ENCODE data around the gene NGEF. TPM values are rescaled to one million over a fixed set of nuclear protein-coding genes. Genes with fewer than 3 reads are reported as not detected.
A peak's percentile ranks its signal among the peaks of the same experiment; 100 is the strongest.
"Not testable (repeated sequence)": the region's sequence is repeated elsewhere in the genome, so short reads cannot be mapped to it uniquely, and the experiment has no call there.

NGEF gene
- total RNA-seq, 6 experiments from 2014 or later = 16.4 to 20.9 (median 20.2) TPM

DNA sequence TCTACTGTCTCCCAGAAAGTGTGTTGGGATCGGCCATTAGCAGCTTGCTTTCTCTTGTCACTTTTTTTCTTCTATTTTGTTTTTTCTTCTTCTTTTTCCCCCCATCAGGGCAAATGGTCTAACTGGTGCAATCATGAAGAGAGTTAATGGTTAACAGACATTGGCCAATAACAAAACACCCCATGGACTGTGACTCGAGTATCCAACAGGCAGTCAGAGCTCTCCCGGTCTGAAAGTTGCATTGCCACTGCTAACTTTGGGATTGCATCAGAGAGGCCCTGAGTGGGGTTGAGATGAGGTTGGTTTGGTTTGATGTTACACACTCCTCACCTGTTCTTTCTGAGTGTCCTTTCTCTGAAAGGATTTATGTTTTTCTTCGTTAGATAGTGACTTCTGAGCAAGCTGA is 155.9 kb downstream of the NGEF start:
- no peak for TF ChIP-seq CTCF (IDR thresholded peaks at IDR 0.05)
- peak; percentile 57 for TF ChIP-seq POLR2A (IDR thresholded peaks at IDR 0.05)
- Histone ChIP-seq H3K4me3 (peak overlapping the region in 2 of 3 donors; percentile 13 to 33), H3K27me3 (no peaks in the 10 kb centered on the region), H3K9me3 (no peaks in the 10 kb centered on the region), H3K27ac (peak overlapping the region; percentile 82 to 96 (median 94)), H3K36me3 (peaks cover 0 to 4% (median 0%) of the 10 kb centered on the region in 4 donors), H3K4me1 (peaks cover 0 to 50% (median 15%) of the 10 kb centered on the region in 4 donors)
- 29% methylated on average over 4 of the region's 4 CpGs for WGBS (ENCODE audit: insufficient coverage, low coverage, low lambda C conversion rate, missing lambda C conversion rate)
- DNase-seq (peak; percentile 42 to 88 (median 78)), ATAC-seq (peak; percentile 75 to 91 (median 83))
- intact Hi-C loops (cut with DNase I) = no loop called here

GRCh38 chr2:232854082-232854481 is 159.0 kb downstream of the NGEF start:
- Histone ChIP-seq H3K4me1 (peaks cover 0 to 39% (median 10%) of the 10 kb centered on the region in 4 donors), H3K9me3 (no peaks in the 10 kb centered on the region), H3K27me3 (no peaks in the 10 kb centered on the region), H3K27ac (peak overlapping the region in 2 of 3 donors; percentile 94 to 96), H3K4me3 (no peak overlapping the region), H3K36me3 (peaks cover 0 to 23% (median 0%) of the 10 kb centered on the region in 4 donors)
- peak in 1 of 3 donors; percentile 50 for DNase-seq
- no peak for TF ChIP-seq CTCF (IDR thresholded peaks at IDR 0.05)
- TF ChIP-seq POLR2A (IDR thresholded peaks at IDR 0.05) = no peak
- intact Hi-C loops (cut with DNase I) = no loop called here
- WGBS (ENCODE audit: insufficient coverage, low coverage, low lambda C conversion rate, missing lambda C conversion rate) = 25% methylated on average over 7 of the region's 7 CpGs
- no peak for ATAC-seq

GRCh38 chr2:232852676-232853075 is 160.4 kb downstream of the NGEF start:
- DNase-seq (no peak), ATAC-seq (no peak)
- H3K27ac ChIP-seq = no peak overlapping the region
- intact Hi-C loops (cut with DNase I) = no loop called here
- no peaks in the 10 kb centered on the region for H3K9me3 ChIP-seq
- WGBS (ENCODE audit: insufficient coverage, low coverage, low lambda C conversion rate, missing lambda C conversion rate) = 19% methylated on average over 2 of the region's 2 CpGs
- H3K4me1 ChIP-seq = peaks cover 0 to 27% (median 7%) of the 10 kb centered on the region in 4 donors
- no peaks in the 10 kb centered on the region for H3K27me3 ChIP-seq
- no peak overlapping the region for H3K4me3 ChIP-seq
- TF ChIP-seq CTCF (IDR thresholded peaks at IDR 0.05) = no peak
- peaks cover 0 to 37% (median 3%) of the 10 kb centered on the region in 4 donors for H3K36me3 ChIP-seq

DNA sequence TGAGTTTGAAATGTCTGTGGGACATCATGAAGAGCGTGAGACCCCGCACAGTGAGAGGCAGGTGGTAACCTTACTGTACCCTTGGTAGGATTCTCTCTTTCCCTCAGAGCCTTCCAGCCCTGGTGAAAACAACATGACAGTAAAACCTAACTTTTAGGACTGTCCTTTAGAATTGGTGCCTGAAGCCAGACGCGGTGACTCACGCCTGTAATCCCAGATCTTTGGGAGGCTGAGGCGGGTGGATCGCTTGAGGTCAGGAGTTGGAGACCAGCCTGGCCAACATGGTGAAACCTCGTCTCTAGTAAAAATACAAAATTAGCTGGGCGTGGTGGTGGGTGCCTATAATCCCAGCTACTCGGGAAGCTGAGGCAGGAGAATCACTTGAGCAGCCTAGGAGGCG is 161.0 kb downstream of the NGEF start:
- H3K9me3 ChIP-seq; H3K27me3 ChIP-seq; DNase-seq; H3K27ac ChIP-seq; intact Hi-C loops (cut with DNase I); H3K4me3 ChIP-seq; ATAC-seq: not testable (repeated sequence)
- 80% methylated on average over 9 of the region's 11 CpGs for WGBS (ENCODE audit: insufficient coverage, low coverage, low lambda C conversion rate, missing lambda C conversion rate)
- H3K4me1 ChIP-seq = peaks cover 0 to 23% (median 5%) of the 10 kb centered on the region in 4 donors
- peaks cover 0 to 43% (median 5%) of the 10 kb centered on the region in 4 donors for H3K36me3 ChIP-seq

DNA sequence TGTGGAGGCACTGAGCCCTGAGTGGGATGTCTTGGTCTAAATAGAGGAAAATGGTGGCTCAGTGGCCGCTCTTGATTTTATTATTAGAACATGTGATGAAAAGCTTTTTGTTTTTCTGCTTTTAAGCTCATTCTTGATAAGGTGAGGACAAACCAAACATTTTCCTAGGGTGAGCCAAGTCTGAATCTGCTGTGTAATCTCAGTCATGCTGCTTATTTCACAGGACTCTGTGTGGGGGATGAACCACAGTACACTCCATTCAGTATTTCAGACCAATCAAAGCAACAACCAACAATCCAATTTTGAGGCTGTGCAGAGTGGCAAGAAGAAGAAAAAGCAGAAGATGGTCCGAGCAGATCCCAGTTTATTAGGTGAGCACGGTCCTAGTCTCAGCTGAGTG is 163.0 kb downstream of the NGEF start:
- no peak for DNase-seq
- no peaks in the 10 kb centered on the region for H3K27me3 ChIP-seq
- peaks cover 0 to 11% (median 5%) of the 10 kb centered on the region in 4 donors for H3K4me1 ChIP-seq
- peak in 3 of 4 donors; percentile 22 to 38 (median 35) for ATAC-seq
- peaks cover 0 to 51% (median 6%) of the 10 kb centered on the region in 4 donors for H3K36me3 ChIP-seq
- no peak overlapping the region for H3K27ac ChIP-seq
- 82% methylated on average over 3 of the region's 3 CpGs for WGBS (ENCODE audit: insufficient coverage, low coverage, low lambda C conversion rate, missing lambda C conversion rate)
- no peak for TF ChIP-seq CTCF (IDR thresholded peaks at IDR 0.05)
- no peak for TF ChIP-seq POLR2A (IDR thresholded peaks at IDR 0.05)
- H3K9me3 ChIP-seq = no peaks in the 10 kb centered on the region
- intact Hi-C loops (cut with DNase I) = no loop called here
- no peak overlapping the region for H3K4me3 ChIP-seq
